ENCODE data around the gene AP4B1. TPM values are rescaled to one million over a fixed set of nuclear protein-coding genes. Genes with fewer than 3 reads are reported as not detected.
A peak's percentile ranks its signal among the peaks of the same experiment; 100 is the strongest.

The AP4B1 gene
- total RNA-seq, 1 donor from 2014 or later = 10.0 TPM

DNA sequence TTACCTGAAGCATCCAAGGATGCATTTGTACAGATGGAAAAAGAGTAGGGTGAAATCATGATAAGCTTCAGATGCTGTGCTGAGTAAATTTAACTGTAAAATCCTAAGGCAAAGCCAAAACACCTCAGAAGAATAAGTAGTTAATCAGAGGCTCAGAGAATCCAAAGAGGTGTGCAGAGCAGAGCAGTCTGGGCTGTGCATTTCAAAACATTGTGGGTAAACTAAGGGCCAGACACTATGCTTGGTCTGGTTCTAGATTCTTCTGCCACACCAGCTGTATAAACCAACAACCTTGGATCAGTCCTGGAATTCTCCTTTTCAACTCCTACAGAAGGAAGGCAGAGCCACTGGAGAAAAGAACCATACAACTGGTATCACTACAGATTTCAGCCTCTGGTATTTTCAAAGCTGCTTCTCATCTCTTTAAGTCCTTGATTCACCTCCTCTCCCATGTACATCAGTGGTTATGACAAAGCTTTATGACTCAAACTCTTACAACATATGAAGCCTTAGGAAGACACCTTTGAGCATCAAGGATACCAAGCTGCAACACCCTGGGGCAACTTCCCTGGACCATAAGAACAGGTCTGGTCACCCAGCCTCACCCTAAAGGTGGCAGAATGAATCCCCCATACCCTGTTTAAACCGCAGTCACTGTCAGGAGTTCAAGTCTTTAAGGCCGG lies 12.9 kb upstream of the AP4B1 start:
- TF ChIP-seq CTCF (IDR thresholded peaks at IDR 0.05; ENCODE audit: insufficient read depth, low read length, severe bottlenecking) = no peak
- Histone ChIP-seq H3K4me3 (ENCODE audit: low read depth, low read length) (no peak overlapping the region), H3K36me3 (ENCODE audit: control insufficient read depth, insufficient read depth, low read length) (no peaks in the 10 kb centered on the region), H3K27me3 (ENCODE audit: control insufficient read depth, insufficient read depth, low read length) (no peaks in the 10 kb centered on the region)
- FAIRE-seq = peak; percentile 93
- DNase-seq (ENCODE audit: low read depth) = peak; percentile 94

GRCh38 chr1:113916974-113917373 lies 12.4 kb upstream of the AP4B1 start:
- FAIRE-seq (no peak), DNase-seq (ENCODE audit: low read depth) (no peak)
- no peak for TF ChIP-seq CTCF (IDR thresholded peaks at IDR 0.05; ENCODE audit: insufficient read depth, low read length, severe bottlenecking)
- Histone ChIP-seq H3K27me3 (ENCODE audit: control insufficient read depth, insufficient read depth, low read length) (no peaks in the 10 kb centered on the region), H3K4me3 (ENCODE audit: low read depth, low read length) (no peak overlapping the region), H3K36me3 (ENCODE audit: control insufficient read depth, insufficient read depth, low read length) (no peaks in the 10 kb centered on the region)

DNA sequence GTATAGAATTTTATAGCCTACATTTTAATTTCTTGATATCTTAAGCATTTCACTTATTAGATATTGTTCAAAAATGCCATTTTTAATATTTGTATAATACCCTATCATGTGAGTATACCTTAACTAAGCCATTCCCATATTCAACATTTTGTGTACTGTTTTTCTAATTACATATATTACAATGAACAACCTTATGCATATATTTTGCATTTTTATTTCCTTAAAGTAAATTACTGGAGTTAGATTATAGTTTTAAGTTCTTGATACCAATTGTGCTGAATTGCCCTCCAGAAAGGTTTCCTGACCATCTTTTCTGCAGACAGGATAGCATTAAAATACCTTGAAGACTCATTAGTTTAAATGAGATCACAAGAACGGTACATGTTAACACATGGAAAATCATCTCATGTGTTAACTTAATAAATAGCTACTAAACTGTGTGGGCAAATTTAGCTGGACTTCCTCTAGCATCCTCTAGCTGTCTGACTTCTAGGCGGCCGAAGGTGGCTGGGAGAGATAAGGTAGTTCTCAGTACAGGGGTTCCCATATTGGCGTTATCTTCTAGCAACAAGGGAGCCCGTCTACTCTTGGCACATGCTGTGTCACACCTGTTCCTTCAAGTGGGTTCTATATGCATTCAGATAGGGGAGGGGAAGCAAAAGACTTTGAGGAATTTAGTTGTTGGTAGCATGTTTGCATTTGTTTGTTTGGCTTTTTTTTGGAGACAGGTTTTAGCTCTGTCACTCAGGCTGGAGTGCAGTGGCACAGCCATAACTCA lies 9.5 kb upstream of the AP4B1 start:
- no peak for FAIRE-seq
- no peaks in the 10 kb centered on the region for H3K36me3 ChIP-seq (ENCODE audit: control insufficient read depth, insufficient read depth, low read length)
- TF ChIP-seq CTCF (IDR thresholded peaks at IDR 0.05; ENCODE audit: insufficient read depth, low read length, severe bottlenecking) = no peak
- DNase-seq (ENCODE audit: low read depth) = no peak
- H3K27me3 ChIP-seq (ENCODE audit: control insufficient read depth, insufficient read depth, low read length) = no peaks in the 10 kb centered on the region
- H3K4me3 ChIP-seq (ENCODE audit: low read depth, low read length) = no peak overlapping the region

DNA sequence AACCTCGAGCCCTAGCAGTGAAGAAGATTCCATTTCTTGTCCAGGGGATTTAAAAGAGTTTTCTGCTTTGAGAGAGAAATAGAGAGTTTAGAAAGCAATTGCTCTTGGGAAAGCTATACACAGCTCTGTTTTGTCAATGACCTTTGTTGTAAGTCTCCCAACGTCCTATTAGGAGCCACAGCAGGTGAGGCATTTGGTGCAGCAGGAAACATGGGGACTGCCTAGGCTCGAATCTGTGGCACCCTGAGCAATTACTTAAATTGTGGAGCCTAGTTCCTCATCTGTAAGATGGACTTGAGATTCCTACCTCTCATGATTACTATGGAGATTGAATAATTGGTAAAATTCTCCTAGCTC lies 8.7 kb upstream of the AP4B1 start:
- DNase-seq (ENCODE audit: low read depth) (no peak), FAIRE-seq (no peak)
- Histone ChIP-seq H3K4me3 (ENCODE audit: low read depth, low read length) (no peak overlapping the region), H3K27me3 (ENCODE audit: control insufficient read depth, insufficient read depth, low read length) (no peaks in the 10 kb centered on the region), H3K36me3 (ENCODE audit: control insufficient read depth, insufficient read depth, low read length) (peaks cover 1% of the 10 kb centered on the region)
- no peak for TF ChIP-seq CTCF (IDR thresholded peaks at IDR 0.05; ENCODE audit: insufficient read depth, low read length, severe bottlenecking)

DNA sequence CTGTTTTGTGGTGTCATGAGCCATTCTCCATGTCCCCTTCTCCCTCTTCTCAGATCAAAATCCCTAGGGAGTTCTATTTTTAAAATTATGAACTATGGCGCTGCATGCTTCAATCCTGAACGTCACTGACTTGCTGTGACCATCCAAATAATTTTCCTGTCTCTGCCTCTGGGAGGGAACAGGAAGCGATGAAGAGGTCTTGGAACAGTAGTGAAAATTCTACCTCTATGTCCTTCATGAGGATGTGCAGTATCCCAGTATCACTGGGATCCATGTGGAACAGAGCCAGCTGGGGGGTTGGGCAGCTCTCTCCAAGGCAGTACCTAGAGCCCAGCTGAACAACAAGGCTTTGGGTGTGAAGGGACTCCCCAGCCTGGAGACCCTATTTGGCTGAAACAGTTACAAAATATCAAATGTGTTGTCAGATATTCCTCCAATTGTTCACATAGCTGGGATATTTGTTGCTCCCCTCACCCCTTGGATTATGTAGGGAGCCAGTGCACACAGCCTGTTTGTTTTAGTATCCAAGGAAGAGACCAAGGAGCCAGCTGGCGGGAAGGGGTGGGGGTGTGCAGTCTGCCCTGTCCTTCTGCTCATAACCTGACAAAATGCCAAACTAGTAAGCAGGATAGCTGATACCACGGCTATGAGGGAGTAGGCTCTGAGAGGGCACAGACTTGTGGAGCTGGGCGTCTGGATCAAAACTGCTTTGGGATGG lies 8.2 kb upstream of the AP4B1 start:
- TF ChIP-seq CTCF (IDR thresholded peaks at IDR 0.05; ENCODE audit: insufficient read depth, low read length, severe bottlenecking) = no peak
- H3K4me3 ChIP-seq (ENCODE audit: low read depth, low read length) = no peak overlapping the region
- H3K36me3 ChIP-seq (ENCODE audit: control insufficient read depth, insufficient read depth, low read length) = peaks cover 2% of the 10 kb centered on the region
- FAIRE-seq (no peak), DNase-seq (ENCODE audit: low read depth) (no peak)
- no peaks in the 10 kb centered on the region for H3K27me3 ChIP-seq (ENCODE audit: control insufficient read depth, insufficient read depth, low read length)
